HG03342 (cell line): ENCODE measurements around the gene MTREX.

Source experiments
- ATAC-seq: cut with Tn5 transposase; IDR thresholded peaks from one replicate; pipeline ENCODE4 v1.9.1; 2021; ENCODE audit warnings: mild to moderate bottlenecking, moderate library complexity; ENCODE audit not compliant: unreplicated experiment

MTREX gene

DNA sequence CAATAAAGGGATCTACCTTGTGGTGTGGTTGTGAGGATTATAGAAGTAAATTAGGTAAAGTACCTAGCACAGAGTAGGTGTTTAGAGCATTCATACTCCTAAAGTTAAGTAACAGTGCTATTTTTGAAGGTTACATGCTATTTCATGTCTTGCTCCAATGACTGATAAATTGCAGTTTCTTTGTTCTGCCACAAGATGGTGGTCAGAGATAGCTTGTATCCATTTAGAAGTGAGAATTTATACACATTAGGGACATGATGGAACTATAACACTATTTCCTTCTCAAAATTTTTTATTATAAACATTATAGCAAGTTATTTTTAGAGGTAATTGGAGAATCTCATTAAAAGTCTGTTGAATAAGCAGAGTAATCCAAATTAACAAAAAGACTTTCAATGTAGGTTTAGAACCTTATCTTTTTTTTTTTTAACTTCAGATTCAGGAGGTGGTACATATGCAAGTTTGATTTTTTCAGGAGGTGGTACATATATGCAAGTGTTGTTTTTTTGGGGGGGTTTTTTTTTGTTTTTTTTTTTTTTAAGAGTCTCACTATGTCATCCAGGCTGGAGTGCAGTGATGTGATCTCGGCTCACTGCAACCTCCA lies 17.1 kb downstream of the MTREX start:
- peak; percentile 52 for ATAC-seq

DNA sequence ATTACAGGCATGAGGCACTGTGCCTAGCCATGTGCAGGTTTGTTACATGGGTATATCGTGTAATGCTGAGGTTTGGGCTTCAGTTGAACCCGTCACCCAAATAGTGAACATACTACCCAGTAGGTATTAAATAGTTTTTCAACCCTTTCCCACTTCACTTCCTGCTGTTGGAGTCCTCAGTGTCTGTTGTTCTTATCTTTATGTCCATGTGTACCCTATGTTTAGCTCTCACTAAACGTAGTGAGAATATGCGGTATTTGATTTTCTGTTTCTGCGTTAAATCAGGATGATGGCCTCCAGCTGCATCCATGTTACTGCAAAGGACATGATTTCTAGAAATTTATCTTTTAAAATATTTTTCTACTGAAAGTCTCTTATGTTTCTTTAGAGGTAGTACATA lies 17.8 kb downstream of the MTREX start:
- ATAC-seq, result no peak

- ATAC-seq, result no peak
These were observed 19.5 kb downstream of the MTREX start for GRCh38 chr5:55327281-55327680.

DNA sequence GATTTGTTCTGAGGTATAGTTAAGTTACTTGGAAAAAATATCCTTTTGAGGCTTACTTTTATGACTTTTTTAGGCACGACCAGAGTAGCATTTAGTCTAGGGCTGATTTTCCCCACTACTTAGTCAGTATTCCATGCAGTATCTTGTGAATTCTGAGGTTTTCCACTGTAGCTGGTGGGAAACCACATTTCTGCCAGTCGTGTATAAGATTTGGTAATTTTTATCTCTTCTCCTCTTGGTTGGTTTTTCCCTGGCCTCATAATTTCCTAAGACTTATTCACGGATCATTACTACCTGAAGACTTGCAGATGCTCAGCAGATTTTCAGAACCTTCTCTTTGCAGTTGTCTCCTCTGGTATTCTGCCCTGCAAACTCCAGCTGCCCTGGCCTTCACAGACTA lies 23.5 kb downstream of the MTREX start:
- ATAC-seq, result no peak

GRCh38 chr5:55333017-55333416 lies 25.2 kb downstream of the MTREX start:
- no peak for ATAC-seq

DNA sequence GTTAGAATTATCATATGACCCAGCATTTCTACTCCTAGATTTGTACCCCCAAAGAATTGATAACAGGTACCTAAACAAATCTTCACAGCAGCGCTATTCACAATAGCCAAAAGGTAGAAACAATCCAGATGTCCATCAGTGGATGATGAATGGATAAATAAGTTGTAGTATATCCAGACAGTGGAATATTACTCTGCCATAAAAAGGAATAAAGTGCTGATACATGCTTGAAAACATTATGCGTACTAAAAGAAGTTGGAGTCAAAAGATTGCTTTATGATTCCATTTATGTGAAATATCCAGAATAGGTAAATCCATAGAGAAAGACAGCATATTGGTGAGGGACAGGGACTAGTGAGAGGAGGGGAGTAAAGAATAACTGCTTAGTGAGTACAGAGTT lies 26.0 kb downstream of the MTREX start:
- ATAC-seq, result no peak

DNA sequence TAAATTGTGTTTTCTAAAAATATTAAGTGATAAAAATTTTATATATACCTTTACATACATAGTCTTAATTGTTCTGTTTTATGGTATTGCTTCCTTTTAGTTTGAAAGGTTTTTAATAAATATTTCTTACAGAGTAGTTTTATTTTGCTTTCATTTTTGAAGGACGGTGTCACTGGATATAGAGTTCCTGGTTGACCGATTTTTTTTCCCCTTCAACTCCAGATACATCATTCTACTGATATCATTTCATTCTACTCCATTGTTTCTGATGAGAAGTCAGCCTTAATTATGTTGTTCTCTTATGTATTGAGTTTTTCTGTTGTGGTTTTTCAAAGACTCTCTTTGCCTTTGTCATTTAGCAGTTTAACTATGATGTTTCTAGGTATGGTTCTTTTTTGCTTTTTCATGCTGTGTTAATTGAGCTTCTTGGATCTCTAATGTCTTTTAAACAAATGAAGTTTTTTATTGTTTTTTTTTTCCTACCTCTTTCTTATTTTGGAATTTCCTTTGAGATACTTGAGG lies 30.4 kb downstream of the MTREX start:
- no peak for ATAC-seq

GRCh38 chr5:55338810-55339243 lies 31.0 kb downstream of the MTREX start:
- ATAC-seq, result peak; percentile 48

- no peak for ATAC-seq
These were observed 35.3 kb downstream of the MTREX start for GRCh38 chr5:55343107-55343506.

DNA sequence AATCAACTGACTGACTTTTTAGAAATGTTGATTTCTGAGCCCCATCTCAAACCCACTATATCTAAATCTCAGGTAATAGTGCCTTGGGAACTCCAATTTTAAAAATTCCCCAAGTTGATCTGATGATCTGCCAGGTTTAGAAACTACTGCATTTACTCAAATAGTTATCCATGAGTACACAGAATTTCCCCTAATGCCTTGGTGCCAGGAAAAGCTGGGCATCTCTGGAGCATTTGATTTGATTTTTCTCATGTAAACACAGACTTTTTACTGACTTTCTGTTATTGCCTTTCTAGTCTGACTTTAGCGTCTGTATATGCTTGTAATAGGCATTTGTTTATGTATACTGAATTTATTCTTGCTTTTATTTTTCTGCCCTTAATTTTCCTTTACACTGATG lies 35.8 kb downstream of the MTREX start:
- ATAC-seq, result no peak

DNA sequence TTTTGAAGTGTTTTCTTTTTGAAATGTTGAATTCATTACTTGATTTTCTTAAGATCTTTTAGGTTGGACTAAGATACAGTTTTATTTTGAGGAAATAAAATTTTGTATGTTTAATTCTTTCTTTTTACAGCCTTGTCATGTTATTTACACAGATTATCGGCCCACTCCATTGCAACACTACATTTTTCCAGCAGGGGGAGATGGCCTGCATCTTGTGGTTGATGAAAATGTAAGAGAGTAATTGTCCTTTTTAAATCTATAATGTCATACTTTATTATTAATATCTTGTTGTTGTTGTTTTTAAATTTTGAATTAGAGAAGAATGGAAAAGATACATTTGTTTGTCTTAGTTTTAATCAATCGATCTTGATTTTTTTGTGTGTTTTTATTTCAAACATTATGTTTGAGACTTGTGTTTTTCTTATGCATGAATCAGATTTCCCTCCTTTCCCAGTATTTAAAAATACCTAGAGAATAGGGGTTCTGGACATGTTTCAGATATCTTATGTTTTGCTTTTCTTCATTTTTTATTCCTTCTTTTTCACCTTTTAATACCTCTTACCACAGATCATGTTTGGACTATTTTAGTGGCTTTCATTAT lies 36.7 kb downstream of the MTREX start:
- no peak for ATAC-seq

GRCh38 chr5:55345327-55345726 lies 37.5 kb downstream of the MTREX start:
- ATAC-seq, result no peak

DNA sequence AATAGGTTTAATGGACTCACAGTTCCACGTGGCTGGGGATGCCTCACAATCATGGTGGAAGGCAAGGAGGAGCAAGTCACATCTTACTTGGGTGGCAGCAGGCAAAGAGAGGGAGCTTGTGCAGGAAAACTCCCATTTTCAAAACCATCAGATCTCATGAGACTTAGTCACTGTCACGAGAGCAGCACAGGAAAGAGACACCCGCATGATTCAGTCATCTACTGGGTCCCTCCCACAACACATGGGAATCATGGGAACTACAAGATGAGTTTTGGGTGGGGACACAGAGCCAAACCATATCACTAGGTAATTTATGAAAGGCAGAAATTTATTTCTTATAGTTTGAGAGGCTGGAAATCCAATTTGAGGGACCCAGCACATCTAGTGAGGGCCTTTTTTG lies 40.0 kb downstream of the MTREX start:
- ATAC-seq, result no peak

GRCh38 chr5:55350754-55351153 lies 43.0 kb downstream of the MTREX start:
- no peak for ATAC-seq

- no peak for ATAC-seq
These were observed 49.1 kb downstream of the MTREX start for GRCh38 chr5:55356896-55357295.

DNA sequence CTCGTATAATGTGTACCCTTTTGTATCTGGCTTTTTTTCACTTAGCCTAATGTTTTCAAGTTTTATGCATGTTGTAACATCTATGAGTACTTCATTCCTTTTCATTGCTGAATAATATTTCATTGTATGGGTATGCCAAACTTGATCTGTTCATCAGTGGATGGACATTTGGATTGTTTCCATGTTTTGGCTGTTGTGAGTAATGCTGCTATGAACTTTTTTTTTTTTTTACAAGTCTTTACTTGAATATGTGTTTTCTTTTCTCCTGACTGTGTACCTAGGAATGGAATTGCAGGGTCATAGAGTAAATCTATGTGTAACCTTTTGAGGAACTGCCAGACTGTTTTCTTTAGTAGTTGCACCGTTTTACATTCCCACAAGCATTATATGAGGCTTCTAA lies 52.4 kb downstream of the MTREX start:
- no peak for ATAC-seq

- no peak for ATAC-seq
These were observed 56.1 kb downstream of the MTREX start for GRCh38 chr5:55363856-55364255.

- ATAC-seq, result peak; percentile 99
These were observed 56.8 kb downstream of the MTREX start for GRCh38 chr5:55364537-55365055.

DNA sequence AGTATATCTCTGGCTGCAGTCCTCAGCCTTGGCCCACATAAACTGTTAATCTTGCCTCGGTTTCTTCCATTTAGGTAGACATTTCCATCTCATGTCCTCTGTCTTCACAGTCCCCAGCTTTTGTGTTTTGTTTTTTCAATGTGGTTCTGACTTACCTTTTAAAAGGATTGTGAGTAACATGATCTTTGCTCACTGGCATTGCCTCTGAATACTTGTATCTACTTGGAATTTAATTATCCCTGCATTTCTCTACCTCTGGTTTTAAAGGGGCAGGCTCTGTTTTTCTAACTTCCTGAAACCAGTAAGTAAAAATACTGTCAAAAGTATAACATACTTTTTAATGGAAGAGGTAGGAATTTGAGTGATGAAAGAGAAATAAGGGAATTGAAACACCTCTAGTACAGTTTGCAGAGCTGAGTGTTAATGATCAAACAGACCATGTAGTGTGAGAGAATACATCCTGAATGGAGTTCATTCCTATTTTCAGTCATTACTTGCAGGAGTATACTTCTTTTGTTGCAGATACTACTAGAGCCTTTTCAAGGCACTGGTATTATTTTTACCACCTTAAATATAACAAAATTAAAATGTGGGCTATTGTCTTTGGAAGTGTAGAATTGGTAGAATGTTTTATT lies 62.6 kb downstream of the MTREX start:
- ATAC-seq, result no peak

DNA sequence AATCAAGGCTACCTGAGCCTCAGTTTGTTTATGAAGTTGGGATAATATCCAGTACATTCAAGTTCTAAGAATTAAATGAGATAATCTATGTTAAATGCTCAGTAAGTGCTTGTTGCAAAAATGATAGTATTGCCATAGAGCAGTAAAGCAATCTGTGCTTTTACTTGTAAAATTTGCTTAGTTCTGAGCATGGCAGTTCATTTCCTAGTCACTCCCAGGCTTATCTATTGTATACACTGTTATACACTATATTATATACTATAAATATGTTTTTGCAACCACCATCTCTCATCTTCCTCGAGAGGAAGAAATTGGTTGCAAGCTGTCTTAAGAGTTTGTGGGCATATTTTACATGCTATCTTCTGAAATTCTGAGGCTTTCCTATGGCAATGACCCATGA lies 63.4 kb downstream of the MTREX start:
- ATAC-seq, result no peak

DNA sequence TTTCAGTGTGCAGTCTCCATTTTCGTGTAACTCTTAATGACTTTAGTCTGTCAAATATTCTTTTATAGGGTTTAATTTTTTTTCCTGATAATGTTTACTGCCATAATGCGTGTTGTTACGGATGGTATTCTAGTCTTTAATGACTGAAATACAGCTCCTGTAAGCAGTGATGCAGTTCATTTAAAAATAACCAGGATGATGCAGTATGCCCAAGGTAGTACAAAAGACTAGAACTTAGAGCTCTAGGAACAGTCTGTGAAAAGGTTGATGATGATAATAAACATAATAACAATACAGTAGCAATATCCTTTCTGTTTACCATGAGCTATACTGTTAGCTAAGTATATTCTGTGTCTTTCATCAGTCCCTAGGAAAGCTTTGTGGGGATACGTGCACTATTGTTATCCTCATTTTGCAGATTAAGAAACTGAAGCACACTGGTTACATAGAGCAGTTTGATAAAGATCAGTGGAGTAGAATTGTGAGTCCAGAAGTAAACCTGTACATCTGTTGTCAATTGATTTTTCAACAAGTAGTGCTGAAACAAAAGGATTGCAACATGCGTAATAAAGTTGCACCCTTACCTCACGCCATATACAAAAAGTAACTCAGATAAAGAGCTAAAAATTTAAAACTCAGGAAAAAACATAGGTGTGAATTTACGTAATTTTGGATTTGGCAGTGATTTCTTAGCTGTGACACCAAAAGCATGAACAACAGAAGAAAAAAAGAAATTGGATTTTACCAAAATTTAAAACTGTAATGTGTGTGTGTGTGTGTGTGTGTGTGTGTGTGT lies 64.5 kb downstream of the MTREX start:
- ATAC-seq, result no peak
